ENCODE data around the gene RFC2. TPM values are rescaled to one million over a fixed set of nuclear protein-coding genes. Genes with fewer than 3 reads are reported as not detected.

Gene RFC2
- total RNA-seq, 1 experiment from 2014 or later = 73.6 TPM

GRCh38 chr7:74220229-74220628, 34.0 kb downstream of the RFC2 start:
- DNase-seq = no peak
- Mint-ChIP-seq H3K36me3 (ENCODE audit: insufficient read depth in 1 of 3, low read depth in 3 of 3) (peaks cover 0 to 2% (median 0%) of the 10 kb centered on the region in 3 experiments; a peak in 3 of 7 replicates), H3K27ac (0 out of 7 replicates have a peak overlapping the region, but pooled peaks of 1 of the 3 experiments have one; percentile 51), H3K4me1 (peaks cover 7 to 18% of the 10 kb centered on the region in 2 experiments; a peak in 2 of 4 replicates), H3K4me3 (no peak overlapping the region), H3K9me3 (no peaks in the 10 kb centered on the region), H3K27me3 (ENCODE audit: low read depth) (peaks cover 5% of the 10 kb centered on the region)
- H3T11ph ChIP-seq (ENCODE audit: low read length) = no peak overlapping the region
- H3K9ac ChIP-seq (ENCODE audit: extremely low read depth, insufficient read length, low read length) = no peak overlapping the region
- no peak overlapping the region for H2BK120ac ChIP-seq (ENCODE audit: low read depth, low read length, poor library complexity, severe bottlenecking)
- no peaks in the 10 kb centered on the region for H3K79me2 ChIP-seq (ENCODE audit: insufficient read depth, low read length)
- no peak overlapping the region for H4K91ac ChIP-seq (ENCODE audit: insufficient read length, low read depth, low read length)
- no peak for TF ChIP-seq CTCF (conservative IDR thresholded peaks at IDR 0.05)
- no peaks in the 10 kb centered on the region for H3K4me1 ChIP-seq (ENCODE audit: insufficient read depth, low read length)
- H2AFZ ChIP-seq (ENCODE audit: low read length) = no peak overlapping the region
- no peaks in the 10 kb centered on the region for H3K79me1 ChIP-seq (ENCODE audit: insufficient read depth, low read depth, low read length, poor library complexity, severe bottlenecking)
- no peak overlapping the region for H2BK20ac ChIP-seq (ENCODE audit: low read depth, low read length, poor library complexity, severe bottlenecking)
- H2AK5ac ChIP-seq (ENCODE audit: insufficient read length, low read length) = no peak overlapping the region
- H2BK5ac ChIP-seq (ENCODE audit: insufficient read length, low read length) = no peak overlapping the region
- peaks cover 3% of the 10 kb centered on the region for H4K20me1 ChIP-seq (ENCODE audit: control insufficient read depth, insufficient read depth, insufficient read length)
- H3K23me2 ChIP-seq (ENCODE audit: insufficient read length, low read depth, low read length, poor library complexity, severe bottlenecking) = no peaks in the 10 kb centered on the region
- no peak overlapping the region for H3K4ac ChIP-seq (ENCODE audit: low read depth, low read length)
- H3K27me3 ChIP-seq (ENCODE audit: insufficient read depth, low read length) = no peaks in the 10 kb centered on the region
- no peak overlapping the region for H3K4me2 ChIP-seq (ENCODE audit: insufficient read depth, insufficient read length, low read length)
- no peak overlapping the region for H3K14ac ChIP-seq (ENCODE audit: insufficient read depth, low read length)
- no peak overlapping the region for H3K56ac ChIP-seq (ENCODE audit: insufficient read length, low read depth, low read length)
- H4K8ac ChIP-seq (replicated peaks; ENCODE audit: insufficient read length, low read depth, low read length) = no peak overlapping the region
- no peak overlapping the region for H4K5ac ChIP-seq (ENCODE audit: insufficient read length, low read depth, low read length)
- whole genome bisulfite sequencing (ENCODE audit: extremely low coverage, insufficient read length, low lambda C conversion rate) = no CpG with 5 or more reads among the region's 9 CpGs
- no peak overlapping the region for H2BK15ac ChIP-seq (ENCODE audit: low read depth, low read length)
- no peak overlapping the region for H2BK12ac ChIP-seq (ENCODE audit: insufficient read length, low read depth, low read length)
- H3K9me3 ChIP-seq (ENCODE audit: control insufficient read depth, low read depth, low read length) = no peaks in the 10 kb centered on the region
- no peak overlapping the region for H3K23ac ChIP-seq (ENCODE audit: insufficient read length, low read depth, low read length)
- no peak overlapping the region for H3K27ac ChIP-seq (ENCODE audit: insufficient read length, low read depth, low read length)
- no peak overlapping the region for H3K18ac ChIP-seq (ENCODE audit: insufficient read length, low read depth, low read length)

Data from H9 (cell line).